Nucleus accumbens (tissue), 56 donors: ENCODE results near the gene GSE1.

Experiments
- DNase-seq, 56 donors: peaks; one replicate each; lab custom pipeline; 2025; lab: John Stamatoyannopoulos, UW

Gene GSE1

GRCh38 chr16:85603203-85603755, 9.8 kb upstream of the GSE1 start:
- no peak for DNase-seq

DNA sequence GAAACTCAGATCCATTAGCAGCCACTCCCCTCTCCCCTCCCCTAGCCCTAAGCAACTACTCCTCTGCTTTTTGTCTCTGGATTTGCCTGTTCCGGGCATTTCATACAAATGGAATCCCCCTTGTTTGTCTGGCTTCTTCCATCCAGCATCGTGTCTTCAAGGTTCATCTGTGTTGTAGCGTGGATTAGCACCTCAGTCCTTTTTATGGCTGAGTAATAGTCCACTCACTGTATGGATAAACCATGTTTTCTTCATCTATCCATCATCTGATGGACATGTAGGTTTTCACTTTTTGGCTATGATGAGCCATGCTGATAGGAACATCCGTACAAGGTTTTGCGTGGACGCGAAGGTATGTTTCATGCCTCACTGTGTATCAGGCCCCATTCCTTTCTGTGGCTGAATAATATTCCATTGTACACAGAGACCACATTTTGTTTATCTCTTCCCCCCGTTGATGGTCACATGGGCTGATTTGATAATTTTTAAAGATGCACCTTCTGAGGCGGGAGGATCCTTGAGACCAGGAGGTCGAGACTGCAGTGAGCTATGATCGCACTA, 8.9 kb upstream of the GSE1 start:
- no peak for DNase-seq

- no peak for DNase-seq
Measured at GRCh38 chr16:85605051-85605911, 7.8 kb upstream of the GSE1 start.

- DNase-seq, result no peak
Measured at GRCh38 chr16:85605912-85606841, 6.9 kb upstream of the GSE1 start.

- no peak for DNase-seq
Measured at GRCh38 chr16:85606904-85607303, 6.2 kb upstream of the GSE1 start.

GRCh38 chr16:85607321-85607765, 5.8 kb upstream of the GSE1 start:
- peak in 6 of 56 donors; percentile 25 to 65 (median 36) for DNase-seq

DNA sequence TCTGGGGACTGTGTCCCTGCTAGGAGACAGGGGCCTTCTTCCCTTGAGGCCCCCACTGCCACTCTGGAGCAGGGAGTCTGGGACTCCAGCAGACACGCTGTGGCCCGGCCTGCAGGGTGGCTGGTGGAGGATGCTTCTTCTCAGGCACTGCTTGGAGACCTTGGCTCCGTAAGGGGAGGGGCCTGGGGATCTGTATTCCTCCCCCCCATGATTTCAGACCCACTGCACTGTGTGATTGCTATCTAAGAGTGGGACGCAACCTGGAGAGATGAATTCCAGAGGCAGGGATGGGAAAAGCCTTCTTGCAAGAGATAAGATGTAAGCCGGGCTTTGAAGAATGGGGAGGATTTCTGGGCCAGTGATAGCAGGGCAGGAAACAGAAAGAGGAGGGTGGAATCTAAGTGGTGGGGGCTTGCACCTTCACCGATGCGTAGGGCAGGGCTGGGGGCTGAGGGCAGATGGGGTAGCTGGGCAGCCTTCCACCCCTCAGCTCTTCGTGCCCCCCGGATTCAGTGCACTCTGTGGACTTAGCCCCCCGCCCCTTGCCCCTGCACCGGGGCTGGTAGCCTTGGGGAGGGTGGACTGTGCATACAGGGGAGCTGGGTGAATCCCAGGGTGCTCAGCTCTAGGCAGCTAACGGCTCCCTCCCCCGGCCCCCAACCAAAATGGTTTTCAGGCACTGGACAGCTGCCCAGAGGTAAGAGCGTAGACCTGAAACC, 5.2 kb upstream of the GSE1 start:
- no peak for DNase-seq

- DNase-seq, result no peak
Measured at GRCh38 chr16:85608515-85608885, 4.6 kb upstream of the GSE1 start.

GRCh38 chr16:85608887-85609286, 4.2 kb upstream of the GSE1 start:
- no peak for DNase-seq

GRCh38 chr16:85609539-85609938, 3.6 kb upstream of the GSE1 start:
- no peak for DNase-seq

GRCh38 chr16:85610059-85610445, 3.1 kb upstream of the GSE1 start:
- no peak for DNase-seq

GRCh38 chr16:85610446-85611193, 2.5 kb upstream of the GSE1 start:
- peak in 53 of 56 donors; percentile 39 to 90 (median 73) for DNase-seq

GRCh38 chr16:85611194-85611443, 2.0 kb upstream of the GSE1 start:
- DNase-seq, result peak in 8 of 56 donors; percentile 40 to 71 (median 58)

DNA sequence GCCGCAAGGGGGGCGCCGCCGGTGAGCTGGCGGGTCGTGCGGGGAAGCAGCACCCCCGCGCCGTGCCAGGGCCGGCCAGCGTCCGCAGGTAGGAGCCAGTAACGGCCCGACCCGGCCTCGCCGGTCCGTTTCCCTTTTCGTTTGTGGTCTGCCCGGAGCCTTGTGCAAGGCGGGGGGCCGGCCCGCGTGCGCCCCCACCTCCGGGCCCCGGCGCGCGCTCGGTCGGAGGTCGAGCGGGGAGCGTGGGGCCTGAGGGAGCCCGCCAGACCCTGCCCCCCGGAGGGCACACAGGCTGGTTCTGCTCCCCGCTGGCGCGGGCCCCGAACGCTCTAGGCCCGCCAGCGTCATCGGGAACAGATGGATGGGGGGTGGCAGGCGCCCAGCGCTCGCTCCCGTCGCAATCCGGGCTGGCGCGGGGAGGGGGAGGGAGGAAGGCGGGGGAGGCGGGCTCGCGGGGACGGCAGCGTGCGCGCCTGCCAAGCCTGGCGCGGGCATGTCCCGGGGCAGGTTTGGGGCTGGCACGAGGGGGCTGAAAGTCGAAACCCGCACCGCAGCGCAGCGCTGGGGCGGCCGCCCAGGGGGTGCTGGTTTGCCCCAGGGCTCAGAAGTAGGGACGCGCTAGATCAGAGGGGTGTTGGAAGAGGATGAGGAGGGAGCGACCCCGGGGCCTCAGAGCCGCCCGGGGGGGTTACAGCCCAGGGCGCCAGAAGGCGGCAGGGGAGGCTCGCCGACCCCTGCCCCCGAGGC, 1.5 kb upstream of the GSE1 start:
- peak in 54 of 56 donors; percentile 20 to 90 (median 76) for DNase-seq

DNA sequence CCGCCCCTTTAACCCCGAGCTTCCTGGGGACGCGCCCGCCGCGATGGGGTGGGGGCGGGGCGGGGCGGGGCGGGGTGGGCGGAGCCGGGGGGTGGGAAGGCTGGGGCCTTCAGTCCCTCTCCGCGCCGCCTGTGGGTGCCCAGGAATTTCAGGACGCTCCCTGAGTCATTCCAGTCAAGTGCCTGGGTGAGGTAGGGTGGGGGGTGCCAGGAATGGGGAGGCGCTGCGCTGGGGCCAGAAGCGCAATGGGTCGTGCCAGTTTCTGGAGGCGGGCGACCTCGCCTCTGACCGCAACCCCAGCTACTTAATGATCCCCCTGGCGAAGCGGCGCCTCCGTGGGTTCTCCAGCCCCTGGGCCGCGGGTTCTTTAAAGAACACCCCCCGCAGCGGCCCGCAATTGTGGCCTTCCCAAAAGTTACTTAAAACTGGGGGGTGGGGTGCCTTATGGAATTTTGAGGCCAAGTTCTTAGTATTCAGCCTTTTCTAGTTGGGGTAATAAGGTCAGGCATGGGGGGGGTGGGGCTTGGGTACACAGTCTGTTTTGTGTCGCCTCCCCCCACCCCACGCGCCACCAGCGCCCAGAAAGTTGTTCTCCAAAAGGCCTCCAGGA, 826 bp upstream of the GSE1 start:
- DNase-seq, result peak in 9 of 56 donors; percentile 17 to 52 (median 29)

GRCh38 chr16:85613604-85614337, 649 bp downstream of the GSE1 start:
- DNase-seq, result peak in 20 of 56 donors; percentile 8 to 66 (median 26)

DNA sequence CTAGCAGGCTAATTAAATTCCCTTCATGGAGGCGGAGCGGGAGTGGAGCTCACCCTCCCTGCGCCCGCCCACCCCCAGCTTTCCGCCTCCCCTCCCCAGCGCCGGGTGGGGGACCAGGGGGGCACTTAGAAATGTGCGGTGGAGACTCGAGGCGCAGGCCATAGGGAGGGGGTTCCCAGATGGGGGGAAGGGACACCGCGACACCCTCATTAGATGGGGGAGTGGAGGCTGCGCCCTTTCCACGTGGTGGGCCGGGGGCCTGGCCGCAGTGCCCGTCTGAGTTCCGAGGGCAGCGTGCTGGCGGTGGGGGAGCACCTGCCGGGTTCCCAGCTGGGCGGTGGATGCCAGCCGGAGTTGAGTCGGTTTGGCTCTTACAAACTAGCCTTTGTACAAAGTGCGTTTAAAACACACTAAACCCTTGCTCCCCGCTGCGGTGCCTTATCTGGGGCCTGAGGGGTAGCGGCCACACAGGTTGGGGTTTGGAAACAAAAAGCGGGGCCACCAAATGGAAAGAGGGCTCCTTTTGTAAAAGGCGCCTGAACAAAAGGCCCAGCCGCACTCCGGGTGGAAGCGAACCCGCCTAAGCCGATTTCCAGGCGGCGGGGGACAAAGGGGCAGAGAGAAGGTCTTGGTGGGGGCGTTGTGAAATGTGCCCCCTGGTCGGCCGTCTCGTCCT, 1.4 kb downstream of the GSE1 start:
- peak in 3 of 56 donors; percentile 6 to 37 (median 14) for DNase-seq
